HFFc6 (cell line): ENCODE data around the gene CARMIL3. TPM values are rescaled to one million over a fixed set of nuclear protein-coding genes. Genes with fewer than 3 reads are reported as not detected.
"Not testable (repeated sequence)": the region's sequence is repeated elsewhere in the genome, so short reads cannot be mapped to it uniquely, and the experiment has no call there.

Experiments used
- DNase-seq: peaks from one replicate; pipeline ENCODE4 v3.0.0-alpha.2; 2018
- H3K27ac Mint-ChIP-seq: 2 replicates; pipeline ENCODE4 v1.8.0; 2020; ENCODE audit warnings: mild to moderate bottlenecking, mixed read lengths
- H3K27me3 Mint-ChIP-seq: 2 replicates; pipeline ENCODE4 v1.8.0; 2021; ENCODE audit warnings: mild to moderate bottlenecking, moderate library complexity, mixed read lengths; ENCODE audit not compliant: insufficient read depth
- H3K36me3 Mint-ChIP-seq: 2 replicates; pipeline ENCODE4 v1.8.0; 2021; ENCODE audit warnings: low read depth, mixed read lengths
- H3K4me1 Mint-ChIP-seq: 2 replicates; pipeline ENCODE4 v1.8.0; 2020; ENCODE audit warnings: low read depth, mixed read lengths
- H3K4me3 Mint-ChIP-seq: 2 replicates; pipeline ENCODE4 v1.8.0; 2020; ENCODE audit warnings: mild to moderate bottlenecking, moderate library complexity, mixed read lengths
- H3K9me3 Mint-ChIP-seq: 2 replicates; pipeline ENCODE4 v1.8.0; 2020; ENCODE audit warnings: mild to moderate bottlenecking, mixed read lengths
- total RNA-seq, 6 experiments: library from RNA; stranded (reverse); fragmentation: NEBNext Ultra II Directional; extraction: Animal tissue kit (Norgen Biotek cat#: 25700); gene quantifications; 2 replicates in 1 of 6; 3 replicates in 5 of 6; pipeline ENCODE4 v1.2.3, GENCODE V29; 2021
- TF ChIP-seq, protein P1 (sequence below): fragments of 200-600 bp; sonication (generic); IDR thresholded peaks from 2 replicates; pipeline ENCODE4 v1.5.0; 2021; ENCODE audit warnings: antibody characterized with exemption, mild to moderate bottlenecking

CARMIL3 gene
- total RNA-seq, 6 experiments from 2014 or later: not detected

DNA sequence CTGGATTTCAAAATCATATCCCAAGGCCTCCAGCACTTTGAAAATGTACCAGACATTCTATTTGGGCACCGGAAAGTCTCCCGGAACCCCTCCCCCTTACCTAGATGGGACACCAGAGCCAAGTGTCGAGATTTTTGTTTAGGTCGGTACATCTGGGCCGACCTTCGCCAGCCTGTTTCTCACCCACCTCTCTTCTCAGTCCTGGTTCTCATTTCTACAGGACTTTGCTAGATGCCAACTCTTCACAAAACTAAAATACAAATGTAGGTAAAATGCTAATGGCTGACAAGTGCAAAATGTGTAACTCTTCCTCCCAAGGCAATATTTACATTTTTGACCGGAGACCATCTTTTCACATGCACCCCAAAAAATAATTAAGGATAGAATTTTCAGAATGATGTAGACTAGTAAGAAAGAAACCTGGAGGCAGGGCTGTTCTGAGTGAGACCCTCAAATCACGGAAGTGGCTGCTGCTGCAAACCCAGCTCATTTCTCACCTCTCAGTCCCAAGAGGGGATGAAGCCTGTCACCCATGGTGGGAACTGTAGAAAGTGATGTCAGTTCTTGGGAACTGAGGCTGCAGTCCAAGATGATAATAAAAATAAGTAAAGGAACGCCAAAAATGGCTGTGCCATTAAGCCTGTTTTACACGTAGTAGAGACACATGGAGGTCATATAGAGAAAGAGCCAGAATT is 14.7 kb upstream of the CARMIL3 start:
- Mint-ChIP-seq H3K4me1 (peaks cover 17% of the 10 kb centered on the region), H3K27me3 (peaks cover 12% of the 10 kb centered on the region), H3K4me3 (peak overlapping the region; percentile 94), H3K9me3 (peaks cover 11% of the 10 kb centered on the region), H3K27ac (peak overlapping the region; percentile 88)
- not testable (repeated sequence) for H3K36me3 Mint-ChIP-seq, DNase-seq
- TF ChIP-seq, protein P1, sequence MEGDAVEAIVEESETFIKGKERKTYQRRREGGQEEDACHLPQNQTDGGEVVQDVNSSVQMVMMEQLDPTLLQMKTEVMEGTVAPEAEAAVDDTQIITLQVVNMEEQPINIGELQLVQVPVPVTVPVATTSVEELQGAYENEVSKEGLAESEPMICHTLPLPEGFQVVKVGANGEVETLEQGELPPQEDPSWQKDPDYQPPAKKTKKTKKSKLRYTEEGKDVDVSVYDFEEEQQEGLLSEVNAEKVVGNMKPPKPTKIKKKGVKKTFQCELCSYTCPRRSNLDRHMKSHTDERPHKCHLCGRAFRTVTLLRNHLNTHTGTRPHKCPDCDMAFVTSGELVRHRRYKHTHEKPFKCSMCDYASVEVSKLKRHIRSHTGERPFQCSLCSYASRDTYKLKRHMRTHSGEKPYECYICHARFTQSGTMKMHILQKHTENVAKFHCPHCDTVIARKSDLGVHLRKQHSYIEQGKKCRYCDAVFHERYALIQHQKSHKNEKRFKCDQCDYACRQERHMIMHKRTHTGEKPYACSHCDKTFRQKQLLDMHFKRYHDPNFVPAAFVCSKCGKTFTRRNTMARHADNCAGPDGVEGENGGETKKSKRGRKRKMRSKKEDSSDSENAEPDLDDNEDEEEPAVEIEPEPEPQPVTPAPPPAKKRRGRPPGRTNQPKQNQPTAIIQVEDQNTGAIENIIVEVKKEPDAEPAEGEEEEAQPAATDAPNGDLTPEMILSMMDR: peak; percentile 2; the same call in 1 of the 2 replicates

DNA sequence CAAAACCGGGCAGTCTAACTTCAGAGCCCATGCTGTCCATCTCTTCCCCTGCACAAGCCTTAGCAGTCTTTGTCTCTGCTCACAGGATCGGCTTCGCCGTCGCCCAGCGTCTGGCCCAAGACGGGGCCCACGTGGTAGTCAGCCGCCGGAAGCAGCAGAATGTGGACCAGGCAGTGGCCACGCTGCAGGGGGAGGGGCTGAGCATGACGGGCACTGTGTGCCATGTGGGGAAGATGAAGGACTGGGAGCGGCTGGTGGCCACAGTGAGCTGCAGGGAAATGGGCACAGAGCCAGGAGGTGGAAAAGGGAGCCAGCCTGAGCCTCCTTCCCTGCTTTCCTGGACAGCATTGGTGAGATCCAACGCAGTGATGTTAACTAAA is 14.2 kb upstream of the CARMIL3 start:
- H3K36me3 Mint-ChIP-seq: no peaks in the 10 kb centered on the region
- no peak overlapping the region for H3K27ac Mint-ChIP-seq
- H3K4me1 Mint-ChIP-seq: peaks cover 17% of the 10 kb centered on the region
- H3K27me3 Mint-ChIP-seq: peaks cover 17% of the 10 kb centered on the region
- no peak overlapping the region for H3K4me3 Mint-ChIP-seq
- TF ChIP-seq, protein P1: no peak
- no peak for DNase-seq
- H3K9me3 Mint-ChIP-seq: peaks cover 6% of the 10 kb centered on the region

DNA sequence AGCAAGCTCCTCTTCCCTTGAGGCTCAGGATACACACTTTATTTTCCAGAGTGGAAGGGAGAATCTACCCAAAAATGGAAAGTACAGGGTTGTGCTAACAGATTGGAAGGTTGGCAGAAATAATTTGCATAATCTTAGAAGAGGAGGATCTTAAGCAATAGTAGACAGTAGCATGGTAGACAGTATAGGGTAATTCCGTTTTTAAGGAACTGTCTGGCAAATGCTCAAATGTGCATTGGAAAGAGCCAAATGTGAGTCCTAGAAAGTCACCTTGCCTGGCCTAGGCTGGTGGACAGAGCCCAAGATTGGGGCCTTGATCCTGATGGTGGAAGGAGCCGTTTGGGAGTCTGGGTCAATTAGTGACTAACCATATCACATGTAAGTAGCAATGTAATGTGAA is 13.1 kb upstream of the CARMIL3 start:
- no peak overlapping the region for H3K27ac Mint-ChIP-seq
- H3K4me1 Mint-ChIP-seq: peaks cover 10% of the 10 kb centered on the region
- H3K27me3 Mint-ChIP-seq: peaks cover 22% of the 10 kb centered on the region
- TF ChIP-seq, protein P1: no peak
- H3K9me3 Mint-ChIP-seq: no peaks in the 10 kb centered on the region
- DNase-seq: no peak
- H3K4me3 Mint-ChIP-seq: no peak overlapping the region
- H3K36me3 Mint-ChIP-seq: no peaks in the 10 kb centered on the region

DNA sequence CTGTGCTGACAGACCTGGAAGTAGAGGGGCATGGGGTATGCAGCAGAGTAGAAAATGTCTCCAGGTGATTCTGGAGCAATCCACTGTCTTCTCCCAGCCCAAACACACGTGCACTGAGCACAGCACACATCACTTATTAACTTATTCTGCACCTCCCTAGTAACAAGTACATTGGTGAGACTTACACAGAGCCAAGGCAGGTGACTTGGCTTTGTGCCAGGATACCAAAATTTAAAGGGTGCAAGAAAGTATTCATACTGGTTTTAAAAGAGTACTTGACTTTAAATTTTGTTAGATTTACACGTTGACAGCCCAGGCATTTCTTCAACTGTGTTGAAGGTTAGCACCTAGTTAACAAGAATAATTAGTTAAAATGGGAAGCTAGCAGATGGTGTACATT is 11.1 kb upstream of the CARMIL3 start:
- Mint-ChIP-seq H3K4me3 (no peak overlapping the region), H3K27me3 (peaks cover 34% of the 10 kb centered on the region), H3K9me3 (no peaks in the 10 kb centered on the region), H3K4me1 (peaks cover 10% of the 10 kb centered on the region), H3K27ac (no peak overlapping the region), H3K36me3 (no peaks in the 10 kb centered on the region)
- no peak for DNase-seq
- TF ChIP-seq, protein P1: no peak

DNA sequence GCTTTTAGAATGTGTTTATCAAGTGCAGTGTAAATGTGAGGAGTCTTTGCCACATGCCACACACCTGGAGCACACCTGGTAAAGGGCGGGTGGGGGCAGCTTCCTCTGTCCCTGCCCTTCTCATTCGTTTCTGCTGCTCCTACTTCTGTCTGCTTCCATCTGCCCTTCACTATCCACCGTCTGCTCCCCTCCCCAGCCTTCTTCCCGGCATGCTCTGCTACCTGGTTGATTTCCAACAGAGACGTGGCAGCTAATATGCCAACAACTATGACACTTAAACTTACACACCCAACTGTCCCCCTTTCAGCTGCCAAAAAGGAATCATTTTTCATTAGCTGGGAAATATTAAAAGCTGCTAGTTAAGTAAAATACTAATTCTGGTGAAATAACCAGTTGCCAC is 9.1 kb upstream of the CARMIL3 start:
- no peak for DNase-seq
- Mint-ChIP-seq H3K4me3 (no peak overlapping the region), H3K4me1 (no peaks in the 10 kb centered on the region), H3K27me3 (peaks cover 42% of the 10 kb centered on the region), H3K27ac (no peak overlapping the region), H3K9me3 (no peaks in the 10 kb centered on the region), H3K36me3 (no peaks in the 10 kb centered on the region)
- TF ChIP-seq, protein P1: no peak

DNA sequence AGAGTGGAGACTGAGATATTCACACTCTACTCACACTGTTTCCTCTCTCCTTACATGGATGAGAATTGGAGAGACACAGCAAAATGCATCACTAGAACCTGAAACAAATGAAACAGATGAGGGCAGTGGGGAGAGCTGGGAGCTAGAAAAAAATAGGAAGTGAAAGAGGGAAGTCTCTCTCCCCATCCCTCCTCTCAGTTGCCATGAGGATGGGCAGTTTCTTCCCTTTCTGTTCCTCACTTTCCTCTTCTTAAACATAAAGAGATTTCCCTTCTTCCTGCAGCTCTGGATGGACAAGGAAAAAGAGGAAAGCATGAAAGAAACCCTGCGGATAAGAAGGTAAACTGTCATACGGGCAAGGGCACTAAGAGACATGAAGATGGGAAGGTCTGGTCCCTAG is 2.8 kb upstream of the CARMIL3 start:
- H3K4me3 Mint-ChIP-seq, H3K36me3 Mint-ChIP-seq, DNase-seq, H3K9me3 Mint-ChIP-seq, H3K27ac Mint-ChIP-seq: not testable (repeated sequence)
- Mint-ChIP-seq H3K4me1 (peaks cover 12% of the 10 kb centered on the region), H3K27me3 (peaks cover 46% of the 10 kb centered on the region)

- not testable (repeated sequence) for H3K36me3 Mint-ChIP-seq, DNase-seq, H3K9me3 Mint-ChIP-seq
- Mint-ChIP-seq H3K27me3 (peaks cover 44% of the 10 kb centered on the region), H3K27ac (peak overlapping the region; percentile 45; the same call in 1 of the 2 replicates), H3K4me1 (peaks cover 12% of the 10 kb centered on the region), H3K4me3 (peak overlapping the region; percentile 81)
These were observed 1.1 kb upstream of the CARMIL3 start for GRCh38 chr14:24050753-24051152.
